IMR-90 (cell line): ENCODE measurements around the gene CCL14. TPM values are rescaled to one million over a fixed set of nuclear protein-coding genes. Genes with fewer than 3 reads are reported as not detected.

Source experiments
- ATAC-seq: fragments of 200-7000 bp; cut with Tn5 transposase; 2 replicates; pipeline ENCODE4 v1.9.1; 2020; ENCODE audit warnings: low read depth, mild to moderate bottlenecking, moderate library complexity
- BruUV-seq: library from RNA; stranded (reverse); fragments of 400-500 nt; replicated peaks from 2 replicates; lab custom pipeline; 2021; lab: Mats Ljungman, UMichigan
- CTCF ChIA-PET: fragments of 300-600 bp; formaldehyde crosslinking; extraction: SDS; loops from one replicate; lab custom pipeline; 2021; ENCODE audit warnings: antibody characterized with exemption; lab: Yijun Ruan, JAX
- POLR2A ChIA-PET: fragments of 300-600 bp; sonication (Branson Sonifier 250); formaldehyde crosslinking; loops from one replicate; lab custom pipeline; 2022; ENCODE audit warnings: antibody characterized with exemption; ENCODE audit not compliant: unreplicated experiment; lab: Charles Lee
- DNase-seq: peaks from one replicate; pipeline ENCODE4 v3.0.0; 2013
- H2AFZ ChIP-seq: replicated peaks from 2 replicates; pipeline ENCODE3; 2013; ENCODE audit warnings: low read length, mild to moderate bottlenecking; ENCODE audit not compliant: poor library complexity
- H2AK5ac ChIP-seq: 2 replicates; pipeline ENCODE4 v1.6.1; 2013; ENCODE audit warnings: low read depth, low read length, inconsistent platforms
- H2AK9ac ChIP-seq: replicated peaks from 2 replicates; pipeline ENCODE3; 2013; ENCODE audit warnings: mild to moderate bottlenecking, low read depth, low read length, moderate library complexity; ENCODE audit not compliant: poor library complexity
- H2BK120ac ChIP-seq: 2 replicates; pipeline ENCODE4 v1.6.1; 2013; ENCODE audit warnings: low read depth, low read length, inconsistent platforms
- H2BK15ac ChIP-seq: 3 replicates; pipeline ENCODE4 v1.6.1; 2013; ENCODE audit warnings: low read depth, low read length, inconsistent platforms
- H2BK20ac ChIP-seq: 2 replicates; pipeline ENCODE4 v1.6.1; 2013; ENCODE audit warnings: low read depth, mild to moderate bottlenecking, inconsistent platforms, low read length, moderate library complexity
- H2BK5ac ChIP-seq: 2 replicates; pipeline ENCODE4 v1.6.1; 2013; ENCODE audit warnings: mild to moderate bottlenecking, low read depth, low read length, inconsistent platforms; ENCODE audit not compliant: poor library complexity, severe bottlenecking
- H3K14ac ChIP-seq: replicated peaks from 2 replicates; pipeline ENCODE4 v1.6.1; 2013; ENCODE audit warnings: low read depth, low read length, inconsistent platforms
- H3K18ac ChIP-seq: 2 replicates; pipeline ENCODE4 v1.6.1; 2013; ENCODE audit warnings: low read depth, low read length, control low read depth
- H3K23ac ChIP-seq: 2 replicates; pipeline ENCODE4 v1.6.1; 2013; ENCODE audit warnings: low read depth, low read length, inconsistent platforms
- H3K27ac ChIP-seq: 2 replicates; pipeline ENCODE4 v1.5.1; 2013; ENCODE audit warnings: mild to moderate bottlenecking, control low read depth, low read length; ENCODE audit not compliant: insufficient read depth
- H3K27me3 ChIP-seq: 2 replicates; pipeline ENCODE4 v1.6.1; 2013; ENCODE audit warnings: low read length; ENCODE audit not compliant: control insufficient read depth, insufficient read depth
- H3K36me3 ChIP-seq: 2 replicates; pipeline ENCODE4 v1.6.1; 2013; ENCODE audit warnings: low read length, mixed read lengths; ENCODE audit not compliant: control insufficient read depth, insufficient read depth
- H3K4ac ChIP-seq: 2 replicates; pipeline ENCODE4 v1.6.1; 2013; ENCODE audit warnings: low read depth, low read length, inconsistent platforms
- H3K4me1 ChIP-seq: 2 replicates; pipeline ENCODE4 v1.6.1; 2013; ENCODE audit warnings: low read length, mixed read lengths; ENCODE audit not compliant: control insufficient read depth, insufficient read depth
- H3K4me2 ChIP-seq: 2 replicates; pipeline ENCODE4 v1.6.1; 2013; ENCODE audit warnings: low read depth, mild to moderate bottlenecking, control low read depth, low read length, moderate library complexity
- H3K4me3 ChIP-seq: 2 replicates; pipeline ENCODE4 v1.5.1; 2013; ENCODE audit warnings: low read depth, mild to moderate bottlenecking, control low read depth, low read length, moderate library complexity; ENCODE audit not compliant: insufficient read depth
- H3K56ac ChIP-seq: 2 replicates; pipeline ENCODE4 v1.6.1; 2013; ENCODE audit warnings: low read length, inconsistent platforms; ENCODE audit not compliant: insufficient read depth; ENCODE audit errors: extremely low read depth
- H3K79me1 ChIP-seq, 2 experiments: 2 replicates each; pipeline ENCODE4 v1.6.1; 2013; ENCODE audit warnings: low read length in 2 of 2, inconsistent platforms in 1 of 2, low read depth in 1 of 2
- H3K9ac ChIP-seq: 2 replicates; pipeline ENCODE4 v1.6.1; 2013; ENCODE audit warnings: low read depth, low read length, control low read depth
- H3K9me1 ChIP-seq: 2 replicates; pipeline ENCODE4 v1.6.1; 2013; ENCODE audit warnings: low read length, inconsistent platforms; ENCODE audit not compliant: insufficient read depth
- H3K9me3 ChIP-seq: 2 replicates; pipeline ENCODE4 v1.6.1; 2013; ENCODE audit warnings: low read length; ENCODE audit not compliant: control insufficient read depth, insufficient read depth
- H4K20me1 ChIP-seq: 2 replicates; pipeline ENCODE4 v1.6.1; 2013; ENCODE audit warnings: low read length, inconsistent platforms; ENCODE audit not compliant: insufficient read depth
- H4K5ac ChIP-seq: 2 replicates; pipeline ENCODE4 v1.6.1; 2013; ENCODE audit warnings: mild to moderate bottlenecking, low read depth, low read length, control low read depth
- H4K8ac ChIP-seq, 2 experiments: 2 replicates each; pipeline ENCODE4 v1.6.1; 2013; ENCODE audit warnings: low read depth in 2 of 2, low read length in 2 of 2, control low read depth in 1 of 2, inconsistent platforms in 1 of 2
- H4K91ac ChIP-seq: 2 replicates; pipeline ENCODE4 v1.6.1; 2013; ENCODE audit warnings: low read depth, low read length, inconsistent platforms; ENCODE audit not compliant: insufficient read depth
- BHLHE40 ChIP-seq: fragments of 150-350 bp; IDR thresholded peaks from 2 replicates; pipeline ENCODE4 v1.6.1; 2016; ENCODE audit warnings: mild to moderate bottlenecking, low read depth, low read length
- CEBPB ChIP-seq: IDR thresholded peaks from 2 replicates; pipeline ENCODE4 v1.6.1; 2012; ENCODE audit warnings: low read depth, low read length, improper control_type of control experiment
- CHD1 ChIP-seq: IDR thresholded peaks from 2 replicates; pipeline ENCODE4 v1.6.1; 2012; ENCODE audit warnings: low read depth, low read length, improper control_type of control experiment
- CTCF ChIP-seq: conservative IDR thresholded peaks from 2 replicates; pipeline ENCODE4 v1.5.1; 2012; ENCODE audit warnings: mild to moderate bottlenecking, low read depth, low read length, improper control_type of control experiment
- ELK1 ChIP-seq: fragments of 150-350 bp; IDR thresholded peaks from 2 replicates; pipeline ENCODE4 v1.6.1; 2016; ENCODE audit warnings: low read depth, mild to moderate bottlenecking, low read length, moderate library complexity, borderline replicate concordance
- FOS ChIP-seq: fragments of 150-350 bp; IDR thresholded peaks from 2 replicates; pipeline ENCODE4 v1.6.1; 2016; ENCODE audit warnings: low read depth, low read length
- MAFK ChIP-seq: IDR thresholded peaks from 2 replicates; pipeline ENCODE4 v1.6.1; 2012; ENCODE audit warnings: low read depth, low read length, improper control_type of control experiment
- MAZ ChIP-seq: IDR thresholded peaks from 2 replicates; pipeline ENCODE4 v1.6.1; 2012; ENCODE audit warnings: low read depth, mild to moderate bottlenecking, low read length, improper control_type of control experiment, moderate library complexity, borderline replicate concordance
- MXI1 ChIP-seq: IDR thresholded peaks from 2 replicates; pipeline ENCODE4 v1.6.1; 2012; ENCODE audit warnings: low read depth, mild to moderate bottlenecking, low read length, moderate library complexity, borderline replicate concordance
- NFE2L2 ChIP-seq: fragments of 150-350 bp; IDR thresholded peaks from 2 replicates; pipeline ENCODE4 v1.6.1; 2016; ENCODE audit warnings: low read depth, mild to moderate bottlenecking, low read length
- POLR2A ChIP-seq: IDR thresholded peaks from 2 replicates; pipeline ENCODE4 v1.6.1; 2012; ENCODE audit warnings: mild to moderate bottlenecking, low read depth, low read length
- RAD21 ChIP-seq: IDR thresholded peaks from 2 replicates; pipeline ENCODE4 v1.6.1; 2012; ENCODE audit warnings: low read length, improper control_type of control experiment
- RCOR1 ChIP-seq: IDR thresholded peaks from 2 replicates; pipeline ENCODE4 v1.6.1; 2012; ENCODE audit warnings: mild to moderate bottlenecking, low read length, improper control_type of control experiment; ENCODE audit not compliant: insufficient replicate concordance
- RFX5 ChIP-seq: IDR thresholded peaks from 2 replicates; pipeline ENCODE4 v1.8.0; 2012; ENCODE audit warnings: low read depth, mild to moderate bottlenecking, low read length, moderate library complexity
- SMC3 ChIP-seq: fragments of 150-350 bp; IDR thresholded peaks from 2 replicates; pipeline ENCODE4 v1.6.1; 2016; ENCODE audit warnings: low read depth, mild to moderate bottlenecking, antibody characterized with exemption, low read length, moderate library complexity
- whole genome bisulfite sequencing, 2 experiments: methylation state at CpG; one replicate each; pipeline versions ENCODE4 v1.1.5 to v1.1.7; 2013; ENCODE audit warnings: missing lambda C conversion rate in 2 of 2; ENCODE audit not compliant: insufficient read length in 1 of 2; ENCODE audit errors: extremely low coverage in 2 of 2; 5-methylcytosine and 5-hydroxymethylcytosine counted together
- dilution Hi-C: fragments of 300-500 bp; cut with HindIII; formaldehyde crosslinking; loops from one replicate; pipeline ENCODE4 v1.14.3; 2018; ENCODE audit warnings: low sequenced_read_pairs; ENCODE audit not compliant: unreplicated experiment
- in situ Hi-C: fragments of 300-500 bp; cut with MboI; formaldehyde crosslinking; loops from 3 replicates; pipeline ENCODE4 v1.14.3; 2019; ENCODE audit warnings: low sequenced_read_pairs, inconsistent platforms, mixed read lengths
- intact Hi-C: fragments of 100-400 bp; cut with micrococcal nuclease; formaldehyde crosslinking; loops from 2 replicates; pipeline ENCODE4 v1.10.0; 2022
- polyA plus RNA-seq, 3 experiments: library from polyadenylated mRNA; depleted of rRNA; stranded (reverse); fragments of >200 nt; gene quantifications; 2 replicates each; pipeline ENCODE4 v1.2.3, GENCODE V29; 2012; ENCODE audit warnings: low replicate concordance in 1 of 3
- total RNA-seq: library from RNA; depleted of rRNA; stranded (reverse); fragments of >200 nt; gene quantifications from 2 replicates; pipeline ENCODE4 v1.2.3, GENCODE V29; 2012
- TF ChIP-seq, protein P1 (sequence below): fragments of 150-350 bp; IDR thresholded peaks from 2 replicates; pipeline ENCODE4 v1.6.1; 2017; ENCODE audit warnings: mild to moderate bottlenecking, antibody characterized with exemption, low read length, low read depth

Gene CCL14
- total and polyA plus RNA-seq, 2 of the 4 experiments (the other 2 are of a cell fraction), result not detected

- no peak overlapping the region for H3K27ac ChIP-seq
- CTCF ChIA-PET, result interaction anchor here (0.6 to 0.7 kb wide), 2 partner anchors 78 to 1940 kb away, joined by 3 to 8 read pairs; no protein-coding TSS in a partner anchor
- H3K79me1 ChIP-seq, result no peaks in the 10 kb centered on the region
- no TSS peak for BruUV-seq
- WGBS, 2 experiments, result 76% methylated on average over 3 of the region's 7 CpGs; no CpG with 5 or more reads in 1 of the 2 experiments
- no peak overlapping the region for H3K56ac ChIP-seq
- no peak overlapping the region for H2AK9ac ChIP-seq
- no peak overlapping the region for H3K23ac ChIP-seq
- no peak for TF ChIP-seq MAZ
- no peak for TF ChIP-seq MXI1
- TF ChIP-seq, protein P1, sequence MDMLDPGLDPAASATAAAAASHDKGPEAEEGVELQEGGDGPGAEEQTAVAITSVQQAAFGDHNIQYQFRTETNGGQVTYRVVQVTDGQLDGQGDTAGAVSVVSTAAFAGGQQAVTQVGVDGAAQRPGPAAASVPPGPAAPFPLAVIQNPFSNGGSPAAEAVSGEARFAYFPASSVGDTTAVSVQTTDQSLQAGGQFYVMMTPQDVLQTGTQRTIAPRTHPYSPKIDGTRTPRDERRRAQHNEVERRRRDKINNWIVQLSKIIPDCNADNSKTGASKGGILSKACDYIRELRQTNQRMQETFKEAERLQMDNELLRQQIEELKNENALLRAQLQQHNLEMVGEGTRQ, result no peak
- TF ChIP-seq RFX5, result no peak
- TF ChIP-seq BHLHE40, result no peak
- no peak for TF ChIP-seq MAFK
- no peak for TF ChIP-seq NFE2L2
- no peak for TF ChIP-seq CTCF
- TF ChIP-seq RAD21, result no peak
- no peak for TF ChIP-seq SMC3
- no peak for TF ChIP-seq RCOR1
- no peak for TF ChIP-seq CEBPB
- TF ChIP-seq ELK1, result no peak
- no peak for TF ChIP-seq FOS
- no peak for TF ChIP-seq CHD1
- TF ChIP-seq POLR2A, result no peak
- H3K4me1 ChIP-seq, result no peaks in the 10 kb centered on the region
- H3K18ac ChIP-seq, result no peak overlapping the region
- H2BK20ac ChIP-seq, result no peak overlapping the region
- no peak overlapping the region for H4K5ac ChIP-seq
- no peak overlapping the region for H2BK120ac ChIP-seq
- H3K14ac ChIP-seq, result no peak overlapping the region
- no peaks in the 10 kb centered on the region for H3K27me3 ChIP-seq
- no peaks in the 10 kb centered on the region for H3K9me1 ChIP-seq
- no peak overlapping the region for H3K9ac ChIP-seq
- no peaks in the 10 kb centered on the region for H4K20me1 ChIP-seq
- H3K4me2 ChIP-seq, result no peak overlapping the region
- H4K91ac ChIP-seq, result no peak overlapping the region
- dilution Hi-C loops, result no loop called here
- H3K4ac ChIP-seq, result no peak overlapping the region
- H3K9me3 ChIP-seq, result no peaks in the 10 kb centered on the region
- no peak overlapping the region for H3K4me3 ChIP-seq
- H4K8ac ChIP-seq, result no peak overlapping the region
- DNase-seq (no peak), ATAC-seq (no peak)
- no peak overlapping the region for H2BK15ac ChIP-seq
- H2AFZ ChIP-seq, result no peak overlapping the region
- POLR2A ChIA-PET, result no interaction called here
- H3K36me3 ChIP-seq, result no peaks in the 10 kb centered on the region
- intact Hi-C loops, result no loop called here
- H2BK5ac ChIP-seq, result no peak overlapping the region
- H2AK5ac ChIP-seq, result no peak overlapping the region
- in situ Hi-C loops, result no loop called here
These were observed 38.4 kb downstream of the CCL14 start for GRCh38 chr17:35948092-35948491.
